GM19395 (cell line): ENCODE data around the gene SH3GL3.

Experiments
- ATAC-seq: cut with Tn5 transposase; IDR thresholded peaks from one replicate; pipeline ENCODE4 v1.9.1; 2021; ENCODE audit warnings: mild to moderate bottlenecking, moderate library complexity; ENCODE audit not compliant: unreplicated experiment

SH3GL3 gene

GRCh38 chr15:83462026-83462425 is 14.9 kb downstream of the SH3GL3 start:
- no peak for ATAC-seq

GRCh38 chr15:83462953-83463433 is 15.9 kb downstream of the SH3GL3 start:
- no peak for ATAC-seq

DNA sequence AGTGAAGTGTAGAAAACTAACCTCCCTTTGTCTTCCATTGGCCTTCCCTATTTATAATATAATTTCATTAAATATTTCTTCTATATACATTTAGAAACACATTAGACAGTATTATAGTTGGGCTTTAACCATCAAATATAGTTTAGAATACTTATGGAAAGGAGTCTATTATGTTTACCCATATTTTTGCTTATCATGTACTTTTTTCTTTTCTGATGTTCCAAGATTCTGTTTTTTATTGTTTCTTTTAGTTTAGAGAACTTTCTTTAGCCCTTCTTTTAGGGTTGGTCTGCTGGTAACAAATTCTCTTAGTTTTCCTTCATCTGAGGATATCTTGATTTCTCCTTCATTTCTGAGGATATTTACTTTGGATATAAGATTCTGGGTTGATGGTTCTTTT is 23.7 kb downstream of the SH3GL3 start:
- no peak for ATAC-seq

DNA sequence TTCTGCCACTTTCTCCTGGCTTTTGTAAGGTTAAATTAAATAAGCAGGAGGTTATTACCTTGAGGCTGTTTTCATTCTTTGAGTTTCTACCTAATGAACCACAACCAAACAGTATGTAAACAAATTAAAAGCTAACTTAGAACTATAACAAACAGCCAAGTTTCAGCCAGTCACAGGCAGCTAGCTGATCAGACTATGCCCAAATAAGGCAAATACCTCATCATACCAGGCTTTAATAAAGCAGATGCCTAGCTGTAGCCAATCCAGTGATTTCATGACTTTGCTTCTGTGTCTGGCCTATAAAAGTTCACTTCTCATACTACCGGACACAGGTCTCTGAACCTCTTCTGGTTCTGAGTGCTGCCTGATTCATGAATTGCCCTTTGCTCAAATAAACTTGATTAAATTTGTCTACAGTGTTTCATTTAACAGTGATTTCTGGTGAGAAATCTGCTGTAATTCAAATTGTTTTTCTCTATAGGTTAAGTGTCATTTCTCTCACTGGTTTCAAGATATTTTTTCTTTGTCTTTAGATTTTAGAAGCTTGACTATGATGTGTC is 24.2 kb downstream of the SH3GL3 start:
- no peak for ATAC-seq

GRCh38 chr15:83472151-83472550 is 25.0 kb downstream of the SH3GL3 start:
- ATAC-seq, result no peak

DNA sequence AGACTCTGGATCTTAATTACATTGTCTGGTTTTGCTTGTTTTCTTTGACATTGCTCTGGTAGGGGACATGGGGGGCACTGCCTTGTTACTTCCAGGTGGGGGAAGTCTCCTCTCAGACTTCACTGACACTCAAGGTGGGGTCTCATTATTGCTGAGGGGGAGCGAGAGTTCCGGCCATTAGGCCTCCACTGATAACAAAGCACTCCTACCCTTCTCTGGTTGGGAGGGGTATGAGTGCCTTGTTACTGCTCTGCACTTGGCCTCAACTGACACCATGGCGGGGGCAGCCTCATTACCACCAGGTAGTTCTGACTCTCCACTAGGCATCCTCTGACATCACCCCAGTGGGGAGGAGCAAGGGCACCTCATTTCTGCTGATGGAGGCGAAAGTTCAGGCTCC is 25.7 kb downstream of the SH3GL3 start:
- no peak for ATAC-seq

GRCh38 chr15:83474578-83474977 is 27.4 kb downstream of the SH3GL3 start:
- no peak for ATAC-seq

DNA sequence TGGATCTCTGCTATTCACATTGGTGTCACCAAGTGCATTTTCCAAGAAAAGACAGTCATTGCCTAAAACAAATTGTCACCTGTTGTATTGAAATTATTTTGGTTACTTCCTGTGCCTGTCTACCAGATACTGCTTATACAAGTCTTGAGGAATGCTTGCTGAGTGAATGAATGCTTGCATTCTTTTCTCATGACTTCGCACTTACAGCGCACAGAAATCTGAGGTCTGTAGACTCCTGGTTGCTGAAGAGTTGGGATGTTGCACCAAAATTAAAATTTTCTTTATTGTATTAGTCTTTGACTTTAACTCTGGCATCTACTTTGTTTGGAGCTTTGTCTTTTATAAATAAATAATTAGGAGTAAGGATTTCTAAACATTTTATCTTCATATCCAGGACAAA is 28.4 kb downstream of the SH3GL3 start:
- no peak for ATAC-seq

GRCh38 chr15:83476066-83476465 is 28.9 kb downstream of the SH3GL3 start:
- no peak for ATAC-seq

DNA sequence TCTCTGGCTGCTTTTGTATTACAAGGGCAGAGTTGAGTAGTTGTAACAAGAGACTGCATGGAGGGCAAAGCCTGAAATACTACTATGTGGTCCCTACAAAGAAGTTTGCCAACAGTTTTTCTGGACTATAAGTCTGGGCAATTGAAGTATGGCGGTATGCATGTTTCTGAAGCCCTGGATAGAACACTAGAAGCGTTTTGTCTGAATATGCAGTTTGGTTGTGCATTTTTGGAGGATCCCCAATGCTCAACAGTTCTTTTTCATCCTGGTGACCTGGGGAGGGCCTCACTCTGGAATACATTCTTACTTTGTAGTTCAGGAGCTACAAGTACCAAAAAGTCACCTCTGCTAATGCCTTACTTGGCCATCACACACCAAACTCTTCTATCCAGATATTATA is 29.6 kb downstream of the SH3GL3 start:
- ATAC-seq, result no peak

- ATAC-seq, result no peak
These were observed 30.1 kb downstream of the SH3GL3 start for GRCh38 chr15:83477172-83477807.

DNA sequence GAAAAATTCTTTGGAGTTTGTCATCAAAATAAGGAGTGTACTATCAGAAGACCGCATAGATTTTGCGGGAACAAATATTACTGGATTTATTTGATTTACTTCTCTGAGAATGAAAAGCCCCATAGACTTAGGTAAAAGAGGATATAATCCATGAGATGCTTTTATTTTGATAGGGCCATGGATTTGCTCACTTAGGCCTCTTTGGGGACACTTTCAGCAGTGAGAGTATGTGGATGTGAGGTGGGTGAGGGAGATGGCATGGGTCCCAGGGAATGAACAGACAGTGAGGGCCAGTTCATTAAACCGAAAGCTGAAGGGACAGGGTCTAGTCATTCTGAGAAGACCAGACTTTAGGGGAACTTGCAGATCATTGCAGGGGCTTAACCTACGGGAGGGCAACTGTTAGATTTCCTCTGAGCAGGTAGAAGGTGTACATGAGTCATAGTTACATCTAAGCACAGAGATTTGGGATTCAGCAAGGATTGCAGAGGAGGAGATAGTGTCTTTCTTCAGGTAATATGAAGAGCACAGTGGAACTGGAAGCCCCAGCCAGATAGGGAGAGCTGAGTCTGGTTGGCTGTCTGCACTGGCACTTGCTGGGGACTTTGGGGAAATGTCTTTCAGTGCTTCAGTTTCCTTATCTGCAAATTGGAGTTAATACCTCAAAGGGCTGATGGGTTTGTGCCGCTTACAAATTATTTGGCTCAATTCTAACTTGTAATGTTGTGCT is 30.8 kb downstream of the SH3GL3 start:
- ATAC-seq, result no peak

GRCh38 chr15:83483612-83484011 is 36.5 kb downstream of the SH3GL3 start:
- no peak for ATAC-seq

- no peak for ATAC-seq
These were observed 37.5 kb downstream of the SH3GL3 start for GRCh38 chr15:83484636-83485035.

DNA sequence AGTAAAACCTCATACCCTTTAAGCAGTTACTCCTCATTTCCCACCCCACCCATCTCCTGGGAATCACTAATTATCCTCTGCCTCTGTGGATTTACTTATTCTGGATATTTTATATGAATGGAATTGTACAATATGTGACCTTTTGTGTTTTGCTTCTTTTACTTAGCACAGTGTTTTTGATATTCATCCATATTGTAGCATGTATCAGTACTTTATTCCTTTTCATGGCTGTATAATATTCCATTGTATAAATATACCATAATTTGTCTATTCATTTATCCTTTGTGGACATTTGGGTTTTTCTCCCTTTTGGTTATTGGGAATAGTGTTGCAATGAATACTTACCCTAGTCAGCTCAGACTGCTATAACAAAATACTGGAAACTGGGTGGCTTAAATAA is 39.2 kb downstream of the SH3GL3 start:
- ATAC-seq, result no peak

DNA sequence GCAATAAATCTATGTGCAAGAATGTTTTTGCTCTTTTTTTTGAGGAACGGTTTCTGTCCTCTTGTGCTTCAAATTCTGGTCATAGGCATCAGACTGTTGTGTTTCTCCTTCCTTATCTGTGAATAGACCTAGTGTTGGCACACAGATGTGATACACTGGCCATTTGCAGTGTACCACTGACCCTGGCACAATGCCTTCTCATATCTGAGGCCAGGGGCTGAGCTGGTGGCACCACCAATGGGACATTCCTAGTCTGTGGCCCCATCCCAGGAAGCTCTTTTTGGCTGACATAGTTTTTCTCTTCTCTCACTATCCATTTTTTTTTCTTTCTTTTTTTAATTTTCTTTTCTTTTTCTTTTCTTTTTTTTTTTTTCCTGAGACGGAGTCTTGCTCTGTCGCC is 40.4 kb downstream of the SH3GL3 start:
- no peak for ATAC-seq

DNA sequence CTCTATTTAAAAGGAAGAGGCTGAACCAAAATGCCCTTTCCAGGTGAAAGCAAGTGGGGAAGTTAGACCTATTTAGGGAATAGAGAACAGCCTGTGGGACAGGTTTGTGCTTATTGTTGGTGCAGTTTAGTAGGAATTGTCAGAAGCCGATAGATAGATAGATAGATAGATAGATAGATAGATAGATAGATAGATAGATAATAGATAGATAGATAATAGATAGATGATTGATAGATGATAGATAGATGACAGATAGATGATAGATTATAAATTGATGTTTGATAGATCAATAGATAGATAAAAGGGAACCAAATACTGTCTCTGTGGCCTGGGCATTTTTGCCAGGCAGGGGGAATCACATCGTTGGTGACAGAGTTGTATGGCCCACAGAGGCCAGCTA is 42.5 kb downstream of the SH3GL3 start:
- ATAC-seq, result no peak

- no peak for ATAC-seq
These were observed 44.3 kb downstream of the SH3GL3 start for GRCh38 chr15:83491486-83491885.

- no peak for ATAC-seq
These were observed 49.6 kb downstream of the SH3GL3 start for GRCh38 chr15:83496766-83497165.

- no peak for ATAC-seq
These were observed 51.2 kb downstream of the SH3GL3 start for GRCh38 chr15:83498374-83498773.

GRCh38 chr15:83498801-83499200 is 51.7 kb downstream of the SH3GL3 start:
- ATAC-seq, result no peak

DNA sequence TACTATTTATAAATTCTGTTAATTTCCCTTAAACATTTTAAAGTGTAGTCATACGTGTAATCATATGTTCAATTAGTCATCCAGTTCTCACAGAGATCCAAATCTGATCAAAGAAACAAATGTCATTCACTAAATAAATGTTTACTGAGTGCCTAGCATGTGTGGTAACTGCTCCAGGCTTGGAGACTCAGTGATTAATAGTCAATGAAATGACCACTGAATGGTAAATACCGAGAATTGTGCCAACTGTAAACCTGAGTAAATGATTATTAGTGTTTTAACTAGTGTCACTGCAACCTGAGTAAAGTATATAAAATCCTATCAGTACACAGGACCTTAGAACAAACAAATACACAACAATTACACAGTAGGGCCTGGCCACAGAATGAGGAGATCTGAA is 52.3 kb downstream of the SH3GL3 start:
- no peak for ATAC-seq
